Measurements from ENCODE around the gene ZFYVE27. TPM values are rescaled to one million over a fixed set of nuclear protein-coding genes. Genes with fewer than 3 reads are reported as not detected.

Gene ZFYVE27
- total RNA-seq, 6 donors from 2014 or later = 20.5 to 51.3 (median 26.4) TPM

GRCh38 chr10:97762056-97762455 lies 25.1 kb downstream of the ZFYVE27 start:
- H3K27ac ChIP-seq = no peak overlapping the region
- peaks cover 0 to 9% (median 0%) of the 10 kb centered on the region in 4 donors for H3K4me1 ChIP-seq
- H3K9me3 ChIP-seq = no peaks in the 10 kb centered on the region
- TF ChIP-seq POLR2AphosphoS5 (IDR thresholded peaks at IDR 0.05) (no peak), CTCF (IDR thresholded peaks at IDR 0.05) (no peak), POLR2A (IDR thresholded peaks at IDR 0.05) (no peak), EP300 (IDR thresholded peaks at IDR 0.05) (no peak)
- 95 to 96% methylated on average over 8 to 10 of the region's 10 CpGs for WGBS, 2 donors
- no peak overlapping the region for H3K4me3 ChIP-seq
- no peaks in the 10 kb centered on the region for H3K27me3 ChIP-seq
- ATAC-seq (ENCODE audit: low FRiP score in 2 of 2) (no peak), DNase-seq (no peak)
- H3K36me3 ChIP-seq = peaks cover 12 to 55% (median 44%) of the 10 kb centered on the region in 4 donors

GRCh38 chr10:97762816-97763215 lies 25.9 kb downstream of the ZFYVE27 start:
- peaks cover 0 to 9% (median 0%) of the 10 kb centered on the region in 4 donors for H3K4me1 ChIP-seq
- peaks cover 5 to 48% (median 37%) of the 10 kb centered on the region in 4 donors for H3K36me3 ChIP-seq
- H3K9me3 ChIP-seq = no peaks in the 10 kb centered on the region
- WGBS, 2 donors = 51 to 52% methylated on average over 4 to 5 of the region's 5 CpGs
- no peak for DNase-seq
- H3K4me3 ChIP-seq = no peak overlapping the region
- no peak overlapping the region for H3K27ac ChIP-seq
- no peaks in the 10 kb centered on the region for H3K27me3 ChIP-seq
- no peak for ATAC-seq (ENCODE audit: low FRiP score in 2 of 2)
- TF ChIP-seq POLR2AphosphoS5 (IDR thresholded peaks at IDR 0.05) = no peak
- no peak for TF ChIP-seq POLR2A (IDR thresholded peaks at IDR 0.05)
- TF ChIP-seq EP300 (IDR thresholded peaks at IDR 0.05) = no peak
- TF ChIP-seq CTCF (IDR thresholded peaks at IDR 0.05) = no peak

GRCh38 chr10:97763411-97763810 lies 26.5 kb downstream of the ZFYVE27 start:
- no peak overlapping the region for H3K4me3 ChIP-seq
- TF ChIP-seq CTCF (IDR thresholded peaks at IDR 0.05) (no peak), POLR2A (IDR thresholded peaks at IDR 0.05) (no peak), EP300 (IDR thresholded peaks at IDR 0.05) (no peak), POLR2AphosphoS5 (IDR thresholded peaks at IDR 0.05) (no peak)
- H3K4me1 ChIP-seq = peaks cover 0 to 9% (median 0%) of the 10 kb centered on the region in 4 donors
- no peak for DNase-seq
- H3K27me3 ChIP-seq = no peaks in the 10 kb centered on the region
- no peaks in the 10 kb centered on the region for H3K9me3 ChIP-seq
- H3K36me3 ChIP-seq = peaks cover 4 to 46% (median 32%) of the 10 kb centered on the region in 4 donors
- no peak overlapping the region for H3K27ac ChIP-seq
- ATAC-seq (ENCODE audit: low FRiP score in 2 of 2) = no peak
- WGBS, 2 donors = 88 to 92% methylated on average over 2 of the region's 2 CpGs

GRCh38 chr10:97763947-97764346 lies 27.0 kb downstream of the ZFYVE27 start:
- Histone ChIP-seq H3K36me3 (peaks cover 4 to 41% (median 30%) of the 10 kb centered on the region in 4 donors), H3K4me3 (no peak overlapping the region), H3K27ac (no peak overlapping the region), H3K9me3 (no peaks in the 10 kb centered on the region), H3K4me1 (peaks cover 0 to 8% (median 0%) of the 10 kb centered on the region in 4 donors), H3K27me3 (no peaks in the 10 kb centered on the region)
- WGBS, 2 donors = 96 to 99% methylated on average over 3 of the region's 3 CpGs
- DNase-seq (no peak), ATAC-seq (ENCODE audit: low FRiP score in 2 of 2) (no peak)
- TF ChIP-seq EP300 (IDR thresholded peaks at IDR 0.05) (no peak), POLR2A (IDR thresholded peaks at IDR 0.05) (no peak), CTCF (IDR thresholded peaks at IDR 0.05) (no peak), POLR2AphosphoS5 (IDR thresholded peaks at IDR 0.05) (no peak)

- no peak for DNase-seq
Observed at GRCh38 chr10:97764519-97764931, 27.6 kb downstream of the ZFYVE27 start.

More at GRCh38 chr10:97764519-97764931, 27.6 kb downstream of the ZFYVE27 start:
- peaks cover 0 to 2% (median 0%) of the 10 kb centered on the region in 4 donors for H3K4me1 ChIP-seq
- 80 to 88% methylated on average over 7 of the region's 7 CpGs for WGBS, 2 donors
- H3K27me3 ChIP-seq = no peaks in the 10 kb centered on the region
- H3K4me3 ChIP-seq = no peak overlapping the region
- no peak for ATAC-seq (ENCODE audit: low FRiP score in 2 of 2)
- peaks cover 4 to 35% (median 25%) of the 10 kb centered on the region in 4 donors for H3K36me3 ChIP-seq
- H3K9me3 ChIP-seq = no peaks in the 10 kb centered on the region
- H3K27ac ChIP-seq = no peak overlapping the region
- TF ChIP-seq POLR2AphosphoS5 (IDR thresholded peaks at IDR 0.05) (no peak), CTCF (IDR thresholded peaks at IDR 0.05) (no peak), POLR2A (IDR thresholded peaks at IDR 0.05) (no peak), EP300 (IDR thresholded peaks at IDR 0.05) (no peak)
